GM19025 (cell line): ENCODE data around the gene FLG.
"Not testable (repeated sequence)": the region's sequence is repeated elsewhere in the genome, so short reads cannot be mapped to it uniquely, and the experiment has no call there.

Experiments used
- ATAC-seq: cut with Tn5 transposase; IDR thresholded peaks from one replicate; pipeline ENCODE4 v1.9.1; 2021; ENCODE audit warnings: mild to moderate bottlenecking, low read depth, moderate library complexity; ENCODE audit not compliant: unreplicated experiment

The FLG gene

GRCh38 chr1:152325111-152325510, at the start of gene FLG:
FLG (minus strand) TSS chr1:152325239; CDS start chr1:152315456, 9,783 bp downstream.
- no peak for ATAC-seq

- no peak for ATAC-seq
Observed at GRCh38 chr1:152374451-152374850, 49.4 kb upstream of the FLG start.

- ATAC-seq = no peak
Observed at GRCh38 chr1:152372672-152373071, 47.6 kb upstream of the FLG start.

GRCh38 chr1:152367436-152367835, 42.4 kb upstream of the FLG start:
- no peak for ATAC-seq

- ATAC-seq = no peak
Observed at GRCh38 chr1:152359906-152360305, 34.9 kb upstream of the FLG start, which contains the start of gene FLG2. FLG2 (minus strand) TSS chr1:152360006; CDS start chr1:152358884, 1,122 bp downstream.

- ATAC-seq = no peak
Observed at GRCh38 chr1:152356736-152357135, 31.7 kb upstream of the FLG start.

- ATAC-seq = no peak
Observed at GRCh38 chr1:152349611-152350010, 24.6 kb upstream of the FLG start.

- ATAC-seq = no peak
Observed at GRCh38 chr1:152348447-152348846, 23.4 kb upstream of the FLG start.

- no peak for ATAC-seq
Observed at GRCh38 chr1:152347116-152347728, 22.2 kb upstream of the FLG start.

- no peak for ATAC-seq
Observed at GRCh38 chr1:152344438-152344837, 19.4 kb upstream of the FLG start.

GRCh38 chr1:152343006-152343405, 18.0 kb upstream of the FLG start:
- no peak for ATAC-seq

GRCh38 chr1:152335399-152335798, 10.4 kb upstream of the FLG start:
- ATAC-seq = no peak

- no peak for ATAC-seq
Observed at GRCh38 chr1:152328801-152329391, 3.9 kb upstream of the FLG start.

- no peak for ATAC-seq
Observed at GRCh38 chr1:152313970-152314369, 11.1 kb downstream of the FLG start.

GRCh38 chr1:152313319-152313801, 11.7 kb downstream of the FLG start:
- no peak for ATAC-seq

- ATAC-seq = not testable (repeated sequence)
Observed at GRCh38 chr1:152312169-152312568, 12.9 kb downstream of the FLG start.

GRCh38 chr1:152309955-152310354, 15.1 kb downstream of the FLG start:
- ATAC-seq = no peak

GRCh38 chr1:152309320-152309901, 15.6 kb downstream of the FLG start:
- not testable (repeated sequence) for ATAC-seq

- ATAC-seq = not testable (repeated sequence)
Observed at GRCh38 chr1:152308758-152309157, 16.3 kb downstream of the FLG start.

GRCh38 chr1:152307970-152308369, 17.1 kb downstream of the FLG start:
- ATAC-seq = not testable (repeated sequence)

GRCh38 chr1:152306123-152306522, 18.9 kb downstream of the FLG start:
- ATAC-seq = not testable (repeated sequence)

GRCh38 chr1:152304773-152305172, 20.3 kb downstream of the FLG start:
- ATAC-seq = not testable (repeated sequence)
